Stimulated activated CD4-positive, alpha-beta T cell treated with anti-CD3 and anti-CD28 coated beads, Interleukin-4, amount 100 ng/mL, for 1 hour (primary cell): ENCODE data around the gene LDLR.

Experiments
- DNase-seq: peaks from one replicate; pipeline ENCODE4 v3.0.0-alpha.2; 2020

The LDLR gene

DNA sequence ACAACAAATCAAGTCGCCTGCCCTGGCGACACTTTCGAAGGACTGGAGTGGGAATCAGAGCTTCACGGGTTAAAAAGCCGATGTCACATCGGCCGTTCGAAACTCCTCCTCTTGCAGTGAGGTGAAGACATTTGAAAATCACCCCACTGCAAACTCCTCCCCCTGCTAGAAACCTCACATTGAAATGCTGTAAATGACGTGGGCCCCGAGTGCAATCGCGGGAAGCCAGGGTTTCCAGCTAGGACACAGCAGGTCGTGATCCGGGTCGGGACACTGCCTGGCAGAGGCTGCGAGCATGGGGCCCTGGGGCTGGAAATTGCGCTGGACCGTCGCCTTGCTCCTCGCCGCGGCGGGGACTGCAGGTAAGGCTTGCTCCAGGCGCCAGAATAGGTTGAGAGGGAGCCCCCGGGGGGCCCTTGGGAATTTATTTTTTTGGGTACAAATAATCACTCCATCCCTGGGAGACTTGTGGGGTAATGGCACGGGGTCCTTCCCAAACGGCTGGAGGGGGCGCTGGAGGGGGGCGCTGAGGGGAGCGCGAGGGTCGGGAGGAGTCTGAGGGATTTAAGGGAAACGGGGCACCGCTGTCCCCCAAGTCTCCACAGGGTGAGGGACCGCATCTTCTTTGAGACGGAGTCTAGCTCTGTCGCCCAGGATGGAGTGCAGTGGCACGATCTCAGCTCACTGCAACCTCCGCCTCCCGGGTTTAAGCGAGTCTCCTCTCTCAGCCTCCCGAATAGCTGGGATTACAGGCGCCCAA is at the start of gene LDLR:
Gene LDLR (plus strand): TSS at position 210 of the 760 bp plus-strand sequence. CDS start 86 bp downstream, at position 296.
- DNase-seq, result peak; percentile 67

DNA sequence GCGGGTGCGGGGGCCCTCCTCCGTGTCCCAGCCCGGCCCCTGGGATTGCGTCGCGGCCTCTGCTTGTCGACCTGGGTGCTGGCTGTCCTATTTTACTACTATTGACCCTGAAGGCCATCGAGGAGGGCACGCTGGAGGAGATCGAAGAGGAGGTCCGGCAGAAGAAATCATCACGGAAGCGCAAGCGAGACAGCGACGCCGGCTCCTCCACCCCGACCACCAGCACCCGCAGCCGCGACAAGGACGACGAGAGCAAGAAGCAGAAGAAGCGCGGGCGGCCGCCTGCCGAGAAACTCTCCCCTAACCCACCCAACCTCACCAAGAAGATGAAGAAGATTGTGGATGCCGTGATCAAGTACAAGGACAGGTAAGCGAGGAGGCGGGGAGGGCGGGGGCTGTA is 48.1 kb upstream of the LDLR start:
- DNase-seq, result no peak

DNA sequence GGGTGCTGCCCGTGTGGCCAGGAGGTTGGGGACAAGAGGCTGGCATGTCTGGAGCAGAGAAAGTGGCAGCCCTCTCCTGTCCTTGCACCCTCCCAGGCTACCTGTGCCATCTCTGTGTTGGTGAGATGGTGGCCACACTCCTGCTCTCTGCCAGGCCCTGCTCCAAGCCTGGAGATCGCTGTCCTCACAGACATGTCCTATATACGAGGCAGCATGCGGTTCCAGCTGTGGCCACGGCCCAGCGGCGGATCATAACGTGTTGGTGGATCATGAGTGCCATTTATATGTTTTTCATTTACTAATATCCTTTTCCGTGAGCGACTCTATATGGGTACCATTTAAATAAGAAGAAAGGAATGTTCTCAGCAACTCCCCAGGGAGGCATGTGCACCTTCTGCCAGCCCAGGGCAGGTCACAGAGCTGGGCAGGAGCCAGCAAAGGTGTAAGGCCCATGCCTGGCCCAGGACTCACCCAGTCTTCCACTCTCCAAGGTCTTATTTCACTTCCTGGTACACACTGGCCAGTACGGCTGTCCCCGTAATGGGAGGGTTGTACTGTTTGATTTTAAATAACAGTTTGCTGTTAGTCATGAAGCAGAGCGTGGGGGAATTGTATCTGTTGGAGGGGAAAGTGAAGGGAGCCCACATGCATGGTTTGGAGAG is 47.2 kb upstream of the LDLR start:
- DNase-seq, result no peak

DNA sequence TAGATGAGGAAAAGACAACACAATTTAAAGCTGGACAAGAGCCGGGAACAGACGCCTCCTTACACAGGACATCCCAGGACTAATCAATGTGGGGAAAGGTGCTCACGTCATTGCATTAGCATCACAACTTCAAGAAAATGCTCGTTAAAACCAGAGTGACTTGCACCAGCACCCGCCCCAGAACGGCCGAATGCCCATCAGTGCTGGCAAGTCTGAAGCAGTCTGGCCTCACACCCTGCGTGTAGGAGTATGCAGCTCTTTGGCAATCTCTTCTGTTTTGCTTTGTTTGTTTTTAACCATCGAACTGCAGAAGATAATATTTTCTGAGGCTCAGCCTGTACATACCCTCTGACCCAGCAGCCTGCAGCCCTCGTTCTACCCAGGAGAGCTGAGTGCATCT is 44.8 kb upstream of the LDLR start:
- no peak for DNase-seq

DNA sequence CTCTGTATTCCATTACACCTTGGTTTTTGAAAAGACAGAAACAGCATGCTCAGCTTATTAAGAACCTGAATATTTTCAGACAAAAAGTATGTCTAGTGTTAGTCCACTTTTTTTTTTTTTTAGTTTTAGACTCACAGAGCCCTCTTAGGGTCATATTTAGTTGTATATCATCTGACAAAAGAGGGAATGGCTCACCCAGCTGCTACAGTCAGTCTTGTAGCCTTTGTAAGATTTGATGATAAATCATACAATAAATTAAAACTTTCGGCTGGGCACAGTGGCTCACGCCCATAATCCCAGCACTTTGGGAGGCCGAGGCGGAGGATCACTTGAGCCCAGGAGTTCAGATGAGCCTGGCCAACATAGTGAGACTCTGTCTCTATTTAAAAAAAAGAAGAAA is 43.7 kb upstream of the LDLR start:
- DNase-seq, result no peak

DNA sequence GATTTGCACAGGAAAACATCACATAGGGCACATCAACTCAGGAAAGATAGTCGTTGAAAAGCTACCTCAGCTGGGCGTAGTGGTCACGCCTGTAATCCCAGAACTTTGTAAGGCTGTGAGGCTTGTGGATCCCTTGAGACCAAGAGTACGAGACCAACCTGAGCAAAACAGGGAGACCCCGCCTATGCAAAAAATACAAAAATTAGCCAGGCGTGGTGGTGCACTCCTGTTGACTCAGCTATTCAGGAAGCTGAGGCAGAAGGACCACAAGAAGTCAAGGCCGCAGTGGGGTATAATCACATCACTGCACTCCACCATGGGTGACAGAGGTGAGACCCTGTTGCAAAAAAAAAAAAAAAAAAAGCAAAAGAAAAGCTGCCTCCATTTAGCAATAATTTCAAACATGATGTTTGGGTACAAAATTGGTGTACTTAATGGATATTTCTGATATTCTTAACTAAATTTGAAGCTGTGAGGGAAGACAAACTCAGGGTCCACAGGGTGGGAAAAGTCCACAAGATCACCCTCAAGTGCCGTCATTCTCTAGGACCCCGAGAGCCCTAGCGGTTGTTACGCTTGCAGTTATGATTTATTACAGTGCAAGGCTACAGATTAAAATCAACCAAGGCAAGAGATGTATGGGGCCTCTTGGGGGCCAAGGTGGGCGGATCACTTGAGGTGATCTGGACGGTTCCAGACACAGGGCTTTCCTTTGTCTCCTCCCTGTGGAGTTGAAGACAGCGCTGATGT is 42.5 kb upstream of the LDLR start:
- no peak for DNase-seq

DNA sequence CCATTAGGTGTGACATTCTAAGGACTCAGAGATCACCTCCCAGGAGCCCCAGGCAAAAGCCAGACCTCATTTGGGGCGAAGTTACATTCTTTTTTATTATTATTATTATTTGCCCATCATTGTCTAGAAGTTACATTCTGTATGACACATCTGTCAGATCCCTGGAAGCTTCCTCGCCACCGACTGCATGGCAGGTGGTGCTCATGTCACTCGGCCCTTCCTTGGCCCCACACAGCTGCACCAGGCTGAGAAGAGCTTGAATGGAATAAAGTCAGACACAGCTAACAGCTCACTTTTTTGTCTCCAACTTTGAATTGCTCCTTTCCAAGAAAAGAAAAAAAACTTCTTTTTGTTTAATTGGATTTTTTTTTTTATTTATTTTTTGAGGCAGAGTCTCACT is 41.4 kb upstream of the LDLR start:
- no peak for DNase-seq

DNA sequence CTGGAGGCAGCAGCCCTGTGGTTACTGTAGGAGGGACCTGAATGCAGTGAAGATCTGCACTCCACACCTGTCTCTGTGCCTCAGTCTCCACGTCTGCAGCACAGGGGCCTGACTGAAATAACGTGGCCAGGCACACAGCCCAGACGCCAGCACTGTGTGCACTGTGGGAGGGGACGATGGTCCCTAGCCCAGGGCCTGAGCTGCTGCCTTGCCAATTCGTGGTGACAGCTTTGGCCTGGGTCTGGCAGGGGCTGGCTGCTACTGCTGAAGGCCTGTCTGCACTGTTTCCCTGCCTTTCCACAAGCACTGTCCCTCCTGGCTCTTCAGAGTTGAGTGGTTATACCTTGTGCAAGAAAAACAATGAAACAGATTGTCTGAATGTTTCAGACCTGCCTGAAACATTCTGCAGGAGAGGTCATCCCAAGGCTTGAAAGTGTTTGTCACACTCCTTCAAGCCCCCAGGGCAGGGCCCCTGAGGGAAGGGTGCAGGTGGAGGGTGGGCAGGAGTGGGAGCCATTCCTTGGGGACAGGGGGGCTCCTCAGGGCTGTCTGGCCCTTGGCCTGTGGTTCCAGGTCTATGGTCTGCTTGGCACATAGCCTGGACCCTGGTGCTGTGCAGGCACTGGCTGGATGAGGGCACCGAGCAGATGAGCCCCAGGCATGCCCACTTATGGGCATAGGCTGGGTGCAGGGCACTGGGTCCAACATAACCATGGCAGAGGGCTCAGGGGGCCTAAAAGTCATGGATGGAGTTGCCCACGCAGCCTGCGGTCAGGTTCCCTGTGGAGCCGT is 38.7 kb upstream of the LDLR start:
- no peak for DNase-seq

DNA sequence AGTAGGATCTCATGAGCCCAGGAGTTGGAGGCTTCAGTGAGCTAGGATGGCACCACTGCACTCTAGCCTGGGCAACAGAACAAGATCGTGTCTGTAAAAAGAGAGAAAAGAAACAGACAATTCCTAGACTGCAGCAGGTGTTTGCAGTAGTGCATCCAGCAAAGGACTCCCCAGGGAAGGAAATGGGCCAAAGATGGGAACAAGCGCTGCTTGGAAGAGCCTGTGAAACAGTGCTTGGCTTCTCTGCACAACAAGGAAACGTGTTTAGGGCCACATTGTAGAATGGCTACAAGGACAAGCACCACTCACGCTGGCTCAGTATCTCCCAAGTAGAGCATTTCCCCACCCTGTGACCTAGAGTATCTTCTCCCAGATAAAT is 35.5 kb upstream of the LDLR start:
- no peak for DNase-seq

DNA sequence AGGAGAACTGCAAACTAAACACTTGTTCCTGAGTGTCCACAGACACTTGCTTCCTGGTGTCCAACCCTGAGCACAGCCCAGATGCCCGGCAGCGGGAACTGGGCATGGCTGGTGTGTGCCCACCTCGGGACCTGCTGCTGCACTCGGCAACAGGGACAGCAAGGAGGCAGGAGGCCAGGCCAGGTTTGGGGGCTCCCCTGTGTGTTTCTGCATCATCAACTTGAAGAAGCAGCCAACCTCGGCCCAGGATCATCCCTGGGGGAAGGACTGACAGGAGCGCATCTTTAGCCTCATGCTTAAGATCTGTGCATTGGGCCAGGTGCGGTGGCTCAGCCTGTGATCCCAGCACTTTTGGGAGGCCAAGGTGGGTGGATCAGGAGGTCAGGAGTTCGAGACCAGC is 35.1 kb upstream of the LDLR start:
- no peak for DNase-seq

DNA sequence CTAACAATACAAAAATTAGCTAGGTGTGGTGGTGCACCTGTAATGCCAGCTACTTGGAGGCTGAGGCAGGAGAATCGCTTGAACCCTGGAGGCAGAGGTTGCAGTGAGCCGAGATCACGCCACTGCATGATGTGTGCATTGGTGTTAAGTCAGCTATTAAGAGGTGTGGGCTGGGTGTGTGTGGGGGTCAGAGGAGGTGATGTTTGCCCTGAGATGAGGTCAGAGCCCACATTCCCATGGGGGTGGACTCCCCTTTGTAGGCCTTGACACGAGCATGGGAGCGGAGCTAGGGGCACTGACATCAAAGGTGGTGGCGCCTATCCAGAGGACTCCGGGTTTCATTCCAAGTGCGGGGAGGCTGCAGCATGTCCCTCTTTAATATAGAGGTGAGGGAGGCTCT is 34.6 kb upstream of the LDLR start:
- DNase-seq, result no peak

DNA sequence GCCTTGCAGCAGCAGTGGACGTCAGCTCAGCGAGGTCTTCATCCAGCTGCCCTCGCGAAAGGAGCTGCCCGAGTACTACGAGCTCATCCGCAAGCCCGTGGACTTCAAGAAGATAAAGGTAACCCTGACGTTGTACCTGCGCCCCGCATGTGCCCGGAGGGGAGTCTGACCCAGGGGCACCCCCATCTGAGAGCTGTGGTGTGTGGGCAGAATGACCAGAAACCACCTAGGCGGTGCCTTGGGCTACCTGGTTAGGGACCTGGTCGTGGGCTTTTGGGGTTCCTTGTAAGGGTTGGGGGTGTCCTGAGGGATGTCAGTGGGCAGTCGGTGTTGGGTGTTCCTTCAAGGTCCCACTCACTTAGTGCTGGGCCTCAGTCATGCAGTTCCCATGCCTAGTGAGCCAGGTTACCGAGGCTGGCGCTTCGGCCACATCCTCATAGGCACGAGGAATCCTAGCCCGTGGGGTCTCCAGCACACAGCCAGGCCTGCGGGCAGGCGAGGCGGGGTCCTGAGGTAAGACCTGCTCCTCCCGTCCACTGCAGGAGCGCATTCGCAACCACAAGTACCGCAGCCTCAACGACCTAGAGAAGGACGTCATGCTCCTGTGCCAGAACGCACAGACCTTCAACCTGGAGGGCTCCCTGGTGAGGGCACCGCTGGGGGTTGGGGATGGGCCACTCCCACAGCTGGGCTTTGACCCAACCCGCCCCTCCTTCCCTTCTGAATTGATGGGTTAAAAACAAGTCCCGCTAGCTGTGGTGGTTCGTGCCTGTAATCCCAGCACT is 30.8 kb upstream of the LDLR start:
- DNase-seq, result no peak

DNA sequence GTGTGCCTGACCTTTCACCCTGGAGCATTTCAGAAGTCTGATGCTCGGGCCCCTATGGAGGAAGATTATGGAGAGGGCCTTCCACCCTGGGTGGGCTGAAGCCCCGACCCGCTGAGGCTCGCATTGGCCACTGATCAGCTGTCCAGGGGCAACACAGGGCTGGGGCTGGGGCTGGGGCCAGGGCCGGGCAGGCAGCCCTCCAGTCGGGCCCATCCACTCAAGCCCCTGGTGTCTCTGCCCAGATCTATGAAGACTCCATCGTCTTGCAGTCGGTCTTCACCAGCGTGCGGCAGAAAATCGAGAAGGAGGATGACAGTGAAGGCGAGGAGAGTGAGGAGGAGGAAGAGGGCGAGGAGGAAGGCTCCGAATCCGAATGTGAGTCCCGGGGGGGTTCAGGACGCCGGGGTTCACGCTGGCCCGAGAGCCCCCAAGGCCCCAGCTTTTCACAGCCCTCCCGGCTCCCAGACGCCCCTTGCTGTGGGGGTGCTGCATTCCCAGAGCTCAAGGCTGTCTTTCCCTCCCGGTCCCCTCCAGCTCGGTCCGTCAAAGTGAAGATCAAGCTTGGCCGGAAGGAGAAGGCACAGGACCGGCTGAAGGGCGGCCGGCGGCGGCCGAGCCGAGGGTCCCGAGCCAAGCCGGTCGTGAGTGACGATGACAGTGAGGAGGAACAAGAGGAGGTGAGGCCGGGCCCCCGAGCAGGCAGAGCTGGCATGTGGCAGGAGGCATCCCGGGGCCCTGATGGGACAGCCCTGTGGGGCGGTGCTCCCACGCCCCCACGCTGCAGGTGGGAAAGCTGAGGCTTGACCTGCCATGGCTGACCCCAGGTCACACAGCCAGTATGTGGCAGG is 29.5 kb upstream of the LDLR start:
- DNase-seq, result no peak

DNA sequence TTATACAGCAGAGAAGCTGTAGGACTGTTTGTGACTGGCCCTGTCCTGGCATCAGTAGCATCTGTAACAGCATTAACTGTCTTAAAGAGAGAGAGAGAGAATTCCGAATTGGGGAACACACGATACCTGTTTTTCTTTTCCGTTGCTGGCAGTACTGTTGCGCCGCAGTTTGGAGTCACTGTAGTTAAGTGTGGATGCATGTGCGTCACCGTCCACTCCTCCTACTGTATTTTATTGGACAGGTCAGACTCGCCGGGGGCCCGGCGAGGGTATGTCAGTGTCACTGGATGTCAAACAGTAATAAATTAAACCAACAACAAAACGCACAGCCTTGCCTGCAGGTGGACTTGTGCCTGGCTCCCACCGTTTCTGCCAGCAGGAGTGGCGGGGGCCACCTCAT is 27.3 kb upstream of the LDLR start:
- no peak for DNase-seq

DNA sequence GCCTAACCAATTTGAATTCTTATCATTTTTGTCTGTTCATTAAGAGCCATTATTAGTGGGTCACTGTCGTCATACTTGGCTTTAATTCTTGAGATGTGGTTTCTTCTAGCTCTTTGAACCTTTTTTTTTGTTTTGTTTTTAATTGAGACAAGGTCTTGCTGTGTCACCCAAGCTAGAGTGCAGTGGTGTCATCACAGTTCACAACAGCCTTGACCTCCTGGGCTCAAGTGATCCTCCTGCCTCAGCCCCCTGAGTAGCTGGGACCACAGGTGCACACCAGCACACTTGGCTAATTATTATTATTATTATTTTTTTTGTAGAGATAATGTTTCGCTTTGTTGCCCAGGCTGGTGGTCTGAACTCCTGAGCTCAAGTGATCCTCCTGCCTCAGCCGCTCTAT is 25.8 kb upstream of the LDLR start:
- no peak for DNase-seq

DNA sequence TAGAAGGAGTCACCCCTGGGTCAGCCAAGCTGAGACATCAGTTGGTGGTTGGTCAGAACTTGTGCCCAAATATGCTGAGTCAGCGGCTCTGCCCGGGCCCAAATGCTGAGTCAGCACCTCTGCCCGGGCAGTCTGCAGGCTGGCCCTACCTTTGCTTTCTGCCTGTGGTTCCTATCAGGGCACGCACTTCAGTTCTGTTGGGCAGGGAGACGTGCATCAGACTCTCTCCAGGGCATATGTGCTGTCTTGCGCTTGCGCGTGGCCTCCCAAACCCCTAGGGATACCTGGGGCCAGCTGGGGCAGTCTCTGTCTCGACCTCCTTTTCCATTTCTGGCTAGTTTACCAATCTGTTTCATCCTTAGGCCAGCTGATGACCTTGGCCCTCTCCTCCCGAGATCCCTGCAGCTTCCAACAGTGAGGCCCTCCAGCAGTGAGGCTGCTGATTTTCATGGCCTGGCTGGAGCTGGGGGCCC is 24.4 kb upstream of the LDLR start:
- no peak for DNase-seq

DNA sequence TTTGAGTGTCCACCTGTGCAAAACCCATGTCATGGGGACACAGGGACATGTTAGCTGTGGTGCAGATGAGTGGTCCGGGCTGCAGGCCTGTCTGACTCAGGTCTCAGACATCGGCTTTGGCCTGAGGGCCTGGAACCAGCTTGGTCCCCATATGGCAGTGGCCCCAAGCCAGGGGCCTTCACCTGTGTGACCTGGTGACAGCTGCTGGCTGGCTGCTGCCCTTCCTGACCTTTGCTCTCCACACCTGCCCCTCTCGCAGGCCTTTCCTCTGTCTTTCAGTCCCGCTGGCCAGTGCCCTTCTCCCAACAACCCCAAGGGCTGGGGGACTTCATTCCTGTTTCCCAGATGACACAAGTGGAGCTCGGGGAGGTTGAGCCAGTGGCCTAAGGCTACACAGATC is 22.9 kb upstream of the LDLR start:
- no peak for DNase-seq

DNA sequence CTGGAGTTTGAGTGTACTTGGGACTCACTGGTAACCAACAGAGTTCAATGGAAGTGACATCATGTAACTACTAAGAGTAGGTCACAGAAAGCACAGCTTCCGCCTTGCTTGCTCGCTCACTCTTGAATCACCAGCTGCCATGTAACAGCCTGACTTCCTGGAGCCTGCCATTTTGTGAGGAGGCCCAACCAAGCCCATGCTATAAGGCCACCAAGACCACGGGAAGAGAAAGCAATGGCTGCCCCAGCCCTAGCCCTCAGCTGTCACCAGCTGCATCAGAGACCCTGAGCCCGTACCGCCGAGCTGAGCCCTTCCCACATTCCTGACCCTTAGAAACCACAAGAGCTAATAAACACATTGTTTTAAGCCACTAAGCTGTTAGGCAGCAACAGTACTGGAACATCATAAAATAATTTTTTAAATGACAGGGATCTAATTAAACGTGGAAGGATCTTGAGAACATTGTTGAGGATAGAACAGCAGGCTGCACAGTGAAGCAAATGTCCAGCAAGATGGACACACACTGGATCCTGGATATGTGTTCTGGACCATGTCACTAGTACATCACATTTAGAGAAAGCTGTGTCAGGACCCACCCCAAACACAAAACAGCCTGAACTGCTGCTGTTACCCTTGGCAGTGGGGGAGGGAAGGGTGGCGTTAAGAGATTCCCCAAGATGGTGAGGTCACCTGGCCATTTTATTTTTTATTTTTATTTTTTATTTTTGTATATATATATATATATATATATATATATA is 21.7 kb upstream of the LDLR start:
- no peak for DNase-seq

DNA sequence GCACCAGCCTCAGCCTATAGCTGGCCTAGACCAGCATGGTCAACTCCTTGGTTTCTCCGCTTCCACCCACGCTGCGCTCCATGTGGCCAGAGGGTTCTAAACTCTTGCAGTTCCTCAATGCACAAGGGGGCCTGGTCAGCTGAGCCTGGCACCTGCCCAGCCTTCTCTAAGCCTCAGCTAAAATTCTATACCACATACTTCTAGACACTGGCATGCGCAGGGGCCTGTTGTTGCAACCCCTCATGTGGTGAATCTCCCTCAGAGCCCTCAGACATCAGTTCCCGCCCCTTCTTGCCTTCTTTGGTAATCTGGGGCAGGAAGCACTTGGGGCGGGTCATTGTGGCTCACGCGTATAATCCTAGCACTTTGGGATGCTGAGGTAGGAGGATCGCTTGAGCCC is 19.7 kb upstream of the LDLR start:
- DNase-seq, result no peak

DNA sequence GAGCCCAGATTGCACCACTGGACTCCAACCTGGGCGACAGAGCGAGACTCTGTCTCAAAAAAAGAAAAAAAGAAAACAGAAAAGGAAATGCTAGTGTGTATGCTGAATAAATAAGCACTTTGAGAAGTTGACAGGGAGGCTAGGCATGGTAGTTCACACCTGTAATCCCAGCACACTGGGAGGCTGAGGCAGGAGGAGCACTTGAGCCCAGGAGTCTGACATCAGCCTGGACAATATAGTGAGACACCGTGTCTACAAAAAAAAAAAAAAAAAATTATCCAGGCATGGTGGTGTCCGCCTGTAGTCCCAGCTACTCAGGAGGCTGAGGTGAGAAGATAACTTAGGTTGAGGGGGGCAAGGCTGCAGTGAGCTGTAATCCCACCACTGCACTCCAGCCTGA is 19.1 kb upstream of the LDLR start:
- no peak for DNase-seq

DNA sequence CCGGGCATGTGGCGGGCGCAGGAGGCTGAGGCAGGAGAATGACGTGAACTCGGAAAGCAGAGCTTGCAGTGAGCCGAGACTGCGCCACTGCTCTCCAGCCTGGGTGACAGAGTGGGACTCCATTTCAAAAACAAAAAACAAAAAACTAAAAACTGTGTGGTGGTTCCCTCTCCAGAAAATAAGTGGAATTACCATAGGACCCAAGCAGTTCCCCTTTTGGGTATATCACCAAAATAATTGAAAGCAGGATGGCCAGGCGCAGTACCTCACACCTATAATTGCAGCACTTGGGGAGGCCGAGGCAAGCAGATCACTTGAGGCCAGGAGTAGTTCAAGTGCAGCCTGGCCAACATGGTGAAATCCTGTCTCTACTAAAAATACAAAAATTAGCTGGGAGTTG is 15.7 kb upstream of the LDLR start:
- no peak for DNase-seq
